ENCODE measurements around the gene LCE7A.

- TF ChIP-seq CTCF (IDR thresholded peaks at IDR 0.05) = no peak
- TF ChIP-seq EZH2 (IDR thresholded peaks at IDR 0.05; ENCODE audit: borderline replicate concordance, insufficient read depth, low read depth, low read length, poor library complexity, severe bottlenecking) = no peak
Observed at GRCh38 chr1:152858062-152858461, 1.7 kb upstream of the LCE7A start.

Measured in B cell (primary cell).